Tibial artery (tissue), 4 donors: ENCODE measurements around the gene RBMS3.
"Not testable (repeated sequence)": the region's sequence is repeated elsewhere in the genome, so short reads cannot be mapped to it uniquely, and the experiment has no call there.

Source experiments
- DNase-seq, 2 donors: peaks; one replicate each; pipeline ENCODE4 v3.0.0-alpha.2; 2019
- H3K27ac ChIP-seq, 2 donors: fragments of 200-600 bp; sonication (generic) in 1 of 2; 1 replicate in 1 of 2; 2 replicates in 1 of 2; pipeline ENCODE4 v1.5.1; 2018 to 2019; ENCODE audit warnings: mild to moderate bottlenecking in 1 of 2
- H3K27me3 ChIP-seq, 2 donors: fragments of 200-600 bp; sonication (generic) in 1 of 2; one replicate each; pipeline versions ENCODE4 v1.5.1 to v1.6.0; 2016 to 2019
- H3K36me3 ChIP-seq, 3 donors: fragments of 200-600 bp; sonication (generic) in 2 of 3; one replicate each; pipeline ENCODE4 v1.5.1; 2016 to 2019; ENCODE audit warnings: mild to moderate bottlenecking in 2 of 3
- H3K4me1 ChIP-seq, 4 donors: fragments of 200-600 bp; sonication (generic) in 2 of 4; 1 replicate in 3 of 4; 2 replicates in 1 of 4; pipeline ENCODE4 v1.5.1; 2016 to 2019
- H3K4me3 ChIP-seq, 2 donors: fragments of 200-600 bp; sonication (generic) in 1 of 2; 1 replicate in 1 of 2; 2 replicates in 1 of 2; pipeline ENCODE4 v1.5.1; 2018 to 2019; ENCODE audit warnings: mild to moderate bottlenecking in 2 of 2
- H3K9me3 ChIP-seq, 3 donors: fragments of 200-600 bp; sonication (generic) in 1 of 3; one replicate each; pipeline ENCODE4 v1.5.1; 2016 to 2019
- CTCF ChIP-seq, 2 experiments: fragments of 200-600 bp in 1 of 2; fragments of 450-650 bp in 1 of 2; IDR thresholded peaks; one replicate each; pipeline ENCODE4 v1.5.1; 2017 to 2019; ENCODE audit warnings: antibody characterized with exemption in 2 of 2, mild to moderate bottlenecking in 1 of 2, moderate library complexity in 1 of 2
- intact Hi-C: fragments of 100-400 bp; cut with DNase I; formaldehyde crosslinking; loops from one replicate; pipeline ENCODE4 v1.15.0; 2023; ENCODE audit warnings: low total_unique reads

The RBMS3 gene

GRCh38 chr3:29280404-29281093 lies at the start of gene RBMS3:
TSS of gene RBMS3 (plus strand) at chr3:29281071.
- Histone ChIP-seq H3K4me1 (peaks cover 0 to 26% (median 6%) of the 10 kb centered on the region in 4 donors), H3K27me3 (no peaks in the 10 kb centered on the region), H3K4me3 (peak within 1 kb of the TSS; percentile 56 to 64), H3K36me3 (no peaks in the 10 kb centered on the region), H3K27ac (peak within 1 kb of the TSS; percentile 82 to 89), H3K9me3 (no peaks in the 10 kb centered on the region)
- TF ChIP-seq CTCF (IDR thresholded peaks at IDR 0.05) = peak; percentile 37 to 55
- peak; percentile 94 to 96 for DNase-seq
- intact Hi-C loops = loop anchor here (5.0 kb wide), 2 partner anchors 247 to 482 kb away; no protein-coding TSS in a partner anchor

GRCh38 chr3:29233126-29233525 lies 47.7 kb upstream of the RBMS3 start:
- H3K27me3 ChIP-seq, DNase-seq, intact Hi-C loops, H3K27ac ChIP-seq, H3K9me3 ChIP-seq, H3K36me3 ChIP-seq, H3K4me3 ChIP-seq: not testable (repeated sequence)
- peaks cover 0 to 14% (median 0%) of the 10 kb centered on the region in 4 donors for H3K4me1 ChIP-seq

GRCh38 chr3:29236146-29236840 lies 44.6 kb upstream of the RBMS3 start:
- Histone ChIP-seq H3K9me3 (no peaks in the 10 kb centered on the region), H3K4me1 (peaks cover 0 to 4% (median 0%) of the 10 kb centered on the region in 4 donors), H3K27ac (no peak overlapping the region), H3K36me3 (no peaks in the 10 kb centered on the region), H3K27me3 (no peaks in the 10 kb centered on the region), H3K4me3 (no peak overlapping the region)
- TF ChIP-seq CTCF (IDR thresholded peaks at IDR 0.05) = no peak
- DNase-seq = no peak
- intact Hi-C loops = no loop called here

- Histone ChIP-seq H3K27ac (no peak overlapping the region), H3K27me3 (no peaks in the 10 kb centered on the region), H3K4me1 (no peaks in the 10 kb centered on the region), H3K36me3 (no peaks in the 10 kb centered on the region), H3K9me3 (no peaks in the 10 kb centered on the region), H3K4me3 (no peak overlapping the region)
- intact Hi-C loops = no loop called here
- no peak for DNase-seq
- no peak for TF ChIP-seq CTCF (IDR thresholded peaks at IDR 0.05)
These were observed 41.5 kb upstream of the RBMS3 start for GRCh38 chr3:29239376-29239775.

GRCh38 chr3:29240248-29240647 lies 40.6 kb upstream of the RBMS3 start:
- no peak overlapping the region for H3K27ac ChIP-seq
- intact Hi-C loops = no loop called here

More at GRCh38 chr3:29240248-29240647, 40.6 kb upstream of the RBMS3 start:
- DNase-seq = no peak
- H3K4me1 ChIP-seq = no peaks in the 10 kb centered on the region
- H3K9me3 ChIP-seq = no peaks in the 10 kb centered on the region
- no peak for TF ChIP-seq CTCF (IDR thresholded peaks at IDR 0.05)
- H3K36me3 ChIP-seq = no peaks in the 10 kb centered on the region
- H3K4me3 ChIP-seq = no peak overlapping the region
- H3K27me3 ChIP-seq = no peaks in the 10 kb centered on the region
